ENCODE data around the gene ERCC3.
"Not testable (repeated sequence)": the region's sequence is repeated elsewhere in the genome, so short reads cannot be mapped to it uniquely, and the experiment has no call there.

ERCC3 gene

GRCh38 chr2:127278959-127279358, 15.0 kb downstream of the ERCC3 start:
- no peak for DNase-seq

GRCh38 chr2:127277028-127277427, 16.9 kb downstream of the ERCC3 start:
- no peak for DNase-seq

- DNase-seq: no peak
Observed at GRCh38 chr2:127275789-127276188, 18.2 kb downstream of the ERCC3 start.

- no peak for DNase-seq
Observed at GRCh38 chr2:127275356-127275755, 18.6 kb downstream of the ERCC3 start.

GRCh38 chr2:127270663-127271062, 23.3 kb downstream of the ERCC3 start:
- no peak for DNase-seq

GRCh38 chr2:127261804-127262406, 32.0 kb downstream of the ERCC3 start:
- no peak for DNase-seq

- DNase-seq: no peak
Observed at GRCh38 chr2:127259355-127259754, 34.6 kb downstream of the ERCC3 start.

- no peak for DNase-seq
Observed at GRCh38 chr2:127256866-127257265, 37.1 kb downstream of the ERCC3 start.

GRCh38 chr2:127256381-127256780, 37.6 kb downstream of the ERCC3 start:
- DNase-seq: no peak

- no peak for DNase-seq
Observed at GRCh38 chr2:127255721-127256120, 38.2 kb downstream of the ERCC3 start.

GRCh38 chr2:127255146-127255545, 38.8 kb downstream of the ERCC3 start:
- DNase-seq: no peak

- DNase-seq: no peak
Observed at GRCh38 chr2:127254386-127254981, 39.5 kb downstream of the ERCC3 start.

GRCh38 chr2:127241184-127241583, 52.8 kb downstream of the ERCC3 start:
- DNase-seq: not testable (repeated sequence)

GRCh38 chr2:127239395-127239794, 54.5 kb downstream of the ERCC3 start:
- DNase-seq: no peak

- not testable (repeated sequence) for DNase-seq
Observed at GRCh38 chr2:127237768-127238167, 56.2 kb downstream of the ERCC3 start.

- DNase-seq: no peak
Observed at GRCh38 chr2:127235082-127235702, 58.8 kb downstream of the ERCC3 start.

- DNase-seq: no peak
Observed at GRCh38 chr2:127233710-127234109, 60.2 kb downstream of the ERCC3 start.

- no peak for DNase-seq
Observed at GRCh38 chr2:127231130-127231865, 62.6 kb downstream of the ERCC3 start.

- no peak for DNase-seq
Observed at GRCh38 chr2:127229555-127229954, 64.4 kb downstream of the ERCC3 start.

- DNase-seq: no peak
Observed at GRCh38 chr2:127228102-127228501, 65.8 kb downstream of the ERCC3 start.

GRCh38 chr2:127227264-127227660, 66.7 kb downstream of the ERCC3 start:
- not testable (repeated sequence) for DNase-seq

- DNase-seq: no peak
Observed at GRCh38 chr2:127226520-127227263, 67.3 kb downstream of the ERCC3 start.

- DNase-seq: no peak
Observed at GRCh38 chr2:127226132-127226519, 67.8 kb downstream of the ERCC3 start.

All from NK-92 treated with Interleukin-12 subunit alpha and Interleukin-12 subunit beta, amount 100 ng/mL, for 24 hours (cell line).